ENCODE data around the gene MEIOB. TPM values are rescaled to one million over a fixed set of nuclear protein-coding genes. Genes with fewer than 3 reads are reported as not detected.

MEIOB gene
- total RNA-seq, 1 donor from 2014 or later = not detected

GRCh38 chr16:1895949-1896675 is 24.1 kb upstream of the MEIOB start:
- Mint-ChIP-seq H3K27ac (no peak overlapping the region), H3K36me3 (ENCODE audit: low read depth) (no peaks in the 10 kb centered on the region), H3K9me3 (no peaks in the 10 kb centered on the region), H3K27me3 (peaks cover 5% of the 10 kb centered on the region), H3K4me1 (no peaks in the 10 kb centered on the region), H3K4me3 (no peak overlapping the region)
- POLR2A ChIA-PET = no interaction called here
- intact Hi-C loops (cut with micrococcal nuclease) = no loop called here
- ATAC-seq (ENCODE audit: low read depth) (no peak), DNase-seq (no peak)
- no peak for TF ChIP-seq CTCF (IDR thresholded peaks at IDR 0.05)
- CTCF ChIA-PET = no interaction called here

- CTCF ChIA-PET = interaction anchor here (0.6 kb wide), 1 partner anchor 487 kb away, joined by 3 read pairs; no protein-coding TSS in a partner anchor
- no peaks in the 10 kb centered on the region for H3K9me3 Mint-ChIP-seq
- no peaks in the 10 kb centered on the region for H3K36me3 Mint-ChIP-seq (ENCODE audit: low read depth)
- no peak overlapping the region for H3K27ac Mint-ChIP-seq
- POLR2A ChIA-PET = no interaction called here
- no peak for DNase-seq
- H3K27me3 Mint-ChIP-seq = peaks cover 11% of the 10 kb centered on the region
- no peak for TF ChIP-seq CTCF (IDR thresholded peaks at IDR 0.05)
- intact Hi-C loops (cut with micrococcal nuclease) = no loop called here
- no peak overlapping the region for H3K4me3 Mint-ChIP-seq
- no peaks in the 10 kb centered on the region for H3K4me1 Mint-ChIP-seq
- no peak for ATAC-seq (ENCODE audit: low read depth)
Measured at GRCh38 chr16:1895068-1895467, 23.1 kb upstream of the MEIOB start.

GRCh38 chr16:1890708-1891050 is 18.7 kb upstream of the MEIOB start:
- Mint-ChIP-seq H3K9me3 (no peaks in the 10 kb centered on the region), H3K36me3 (ENCODE audit: low read depth) (no peaks in the 10 kb centered on the region), H3K27me3 (peaks cover 12% of the 10 kb centered on the region), H3K4me3 (no peak overlapping the region), H3K27ac (no peak overlapping the region), H3K4me1 (no peaks in the 10 kb centered on the region)
- ATAC-seq (ENCODE audit: low read depth) = no peak
- intact Hi-C loops (cut with micrococcal nuclease) = no loop called here
- TF ChIP-seq CTCF (IDR thresholded peaks at IDR 0.05) = no peak
- ChIA-PET POLR2A (no interaction called here), CTCF (no interaction called here)
- DNase-seq = no peak

GRCh38 chr16:1890024-1890707 is 18.2 kb upstream of the MEIOB start:
- Mint-ChIP-seq H3K9me3 (no peaks in the 10 kb centered on the region), H3K4me1 (no peaks in the 10 kb centered on the region), H3K27me3 (peaks cover 12% of the 10 kb centered on the region), H3K36me3 (ENCODE audit: low read depth) (no peaks in the 10 kb centered on the region), H3K27ac (no peak overlapping the region), H3K4me3 (no peak overlapping the region)
- POLR2A ChIA-PET = no interaction called here
- CTCF ChIA-PET = no interaction called here
- TF ChIP-seq CTCF (IDR thresholded peaks at IDR 0.05) = no peak
- DNase-seq (no peak), ATAC-seq (ENCODE audit: low read depth) (no peak)
- intact Hi-C loops (cut with micrococcal nuclease) = no loop called here

- no peak for ATAC-seq (ENCODE audit: low read depth)
- no peak overlapping the region for H3K4me3 Mint-ChIP-seq
- no peaks in the 10 kb centered on the region for H3K36me3 Mint-ChIP-seq (ENCODE audit: low read depth)
- POLR2A ChIA-PET = no interaction called here
- no peaks in the 10 kb centered on the region for H3K9me3 Mint-ChIP-seq
- DNase-seq = no peak
- peaks cover 16% of the 10 kb centered on the region for H3K27me3 Mint-ChIP-seq
- TF ChIP-seq CTCF (IDR thresholded peaks at IDR 0.05) = no peak
- intact Hi-C loops (cut with micrococcal nuclease) = no loop called here
- H3K27ac Mint-ChIP-seq = no peak overlapping the region
- H3K4me1 Mint-ChIP-seq = no peaks in the 10 kb centered on the region
- CTCF ChIA-PET = no interaction called here
Measured at GRCh38 chr16:1887711-1888354, 15.9 kb upstream of the MEIOB start.

All from activated B cell treated with CpG ODN at 0.5 μM for 24 hours (primary cell).